Limb (tissue), 2 donors: ENCODE results near the gene NR0B2.

Experiments
- DNase-seq, 2 donors: peaks; one replicate each; pipeline ENCODE4 v3.0.0-alpha.2; 2016; ENCODE audit errors: extremely low spot score in 2 of 2

Gene NR0B2

GRCh38 chr1:26936823-26937222 lies 23.0 kb upstream of the NR0B2 start:
- no peak for DNase-seq

GRCh38 chr1:26932531-26932930 lies 18.8 kb upstream of the NR0B2 start:
- DNase-seq, result no peak

GRCh38 chr1:26923711-26924110 lies 9.9 kb upstream of the NR0B2 start:
- no peak for DNase-seq

- DNase-seq, result no peak
These were observed 9.1 kb upstream of the NR0B2 start for GRCh38 chr1:26922901-26923300.

- no peak for DNase-seq
These were observed 8.6 kb upstream of the NR0B2 start for GRCh38 chr1:26922431-26922729.

- DNase-seq, result peak; percentile 95 to 97
These were observed 8.0 kb upstream of the NR0B2 start, which contains the start of gene NUDC for GRCh38 chr1:26921540-26922430. Gene NUDC, plus strand, starts transcription at chr1:26921743. Its CDS starts 106 bp downstream, at chr1:26921849.

GRCh38 chr1:26921126-26921539 lies 7.4 kb upstream of the NR0B2 start:
- no peak for DNase-seq

GRCh38 chr1:26915204-26915842 lies 1.5 kb upstream of the NR0B2 start:
- DNase-seq, result no peak

GRCh38 chr1:26913389-26913753 lies 404 bp downstream of the NR0B2 start:
- DNase-seq, result no peak

- no peak for DNase-seq
These were observed 1.7 kb downstream of the NR0B2 start for GRCh38 chr1:26912147-26912490.

GRCh38 chr1:26911399-26912146 lies 2.2 kb downstream of the NR0B2 start:
- DNase-seq, result no peak

- no peak for DNase-seq
These were observed 3.2 kb downstream of the NR0B2 start for GRCh38 chr1:26910343-26911160.

GRCh38 chr1:26909951-26910342 lies 3.8 kb downstream of the NR0B2 start:
- DNase-seq, result no peak

- DNase-seq, result no peak
These were observed 6.5 kb downstream of the NR0B2 start for GRCh38 chr1:26907071-26907917.

- no peak for DNase-seq
These were observed 12.8 kb downstream of the NR0B2 start for GRCh38 chr1:26900815-26901511.

- peak; percentile 92 for DNase-seq
These were observed 13.6 kb downstream of the NR0B2 start, which contains the start of gene GPATCH3 for GRCh38 chr1:26900001-26900814. Gene GPATCH3, minus strand, starts transcription at chr1:26900467. Its CDS starts 25 bp downstream, at chr1:26900442.

GRCh38 chr1:26897351-26897750 lies 16.4 kb downstream of the NR0B2 start:
- DNase-seq, result no peak

GRCh38 chr1:26894263-26894662 lies 19.5 kb downstream of the NR0B2 start:
- no peak for DNase-seq

GRCh38 chr1:26890467-26890796 lies 23.3 kb downstream of the NR0B2 start:
- DNase-seq, result no peak
